ENCODE results near the gene CFAP74.

DNA sequence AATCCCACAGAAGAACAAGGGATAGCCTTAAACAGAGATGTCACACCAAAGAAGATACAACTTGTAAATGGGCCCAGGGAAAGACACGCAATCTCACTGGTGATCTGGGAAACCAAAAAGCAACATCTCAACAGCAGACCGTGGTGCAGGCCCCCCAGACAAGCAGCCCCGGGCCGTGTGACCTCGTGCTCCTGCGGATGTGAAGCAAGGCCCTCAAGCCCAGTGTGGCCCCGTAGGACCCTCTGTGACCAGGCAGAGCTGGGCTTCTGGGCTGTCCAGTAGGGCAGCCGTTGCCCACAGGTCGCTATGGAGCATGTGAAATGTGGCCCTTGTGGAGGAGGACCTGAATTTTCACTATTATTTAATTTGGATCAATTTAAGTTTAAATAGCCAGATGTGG, 49.6 kb downstream of the CFAP74 start:
- TF ChIP-seq, protein P1, sequence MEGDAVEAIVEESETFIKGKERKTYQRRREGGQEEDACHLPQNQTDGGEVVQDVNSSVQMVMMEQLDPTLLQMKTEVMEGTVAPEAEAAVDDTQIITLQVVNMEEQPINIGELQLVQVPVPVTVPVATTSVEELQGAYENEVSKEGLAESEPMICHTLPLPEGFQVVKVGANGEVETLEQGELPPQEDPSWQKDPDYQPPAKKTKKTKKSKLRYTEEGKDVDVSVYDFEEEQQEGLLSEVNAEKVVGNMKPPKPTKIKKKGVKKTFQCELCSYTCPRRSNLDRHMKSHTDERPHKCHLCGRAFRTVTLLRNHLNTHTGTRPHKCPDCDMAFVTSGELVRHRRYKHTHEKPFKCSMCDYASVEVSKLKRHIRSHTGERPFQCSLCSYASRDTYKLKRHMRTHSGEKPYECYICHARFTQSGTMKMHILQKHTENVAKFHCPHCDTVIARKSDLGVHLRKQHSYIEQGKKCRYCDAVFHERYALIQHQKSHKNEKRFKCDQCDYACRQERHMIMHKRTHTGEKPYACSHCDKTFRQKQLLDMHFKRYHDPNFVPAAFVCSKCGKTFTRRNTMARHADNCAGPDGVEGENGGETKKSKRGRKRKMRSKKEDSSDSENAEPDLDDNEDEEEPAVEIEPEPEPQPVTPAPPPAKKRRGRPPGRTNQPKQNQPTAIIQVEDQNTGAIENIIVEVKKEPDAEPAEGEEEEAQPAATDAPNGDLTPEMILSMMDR (conservative IDR thresholded peaks at IDR 0.05; ENCODE audit: low read depth, low read length), result no peak
- no peak for TF ChIP-seq EZH2 (IDR thresholded peaks at IDR 0.05; ENCODE audit: borderline replicate concordance, low read depth, low read length, poor library complexity, severe bottlenecking)
